ENCODE data around the gene LDHAL6A. TPM values are rescaled to one million over a fixed set of nuclear protein-coding genes. Genes with fewer than 3 reads are reported as not detected.

LDHAL6A gene
- total RNA-seq, 4 donors from 2014 or later: not detected

DNA sequence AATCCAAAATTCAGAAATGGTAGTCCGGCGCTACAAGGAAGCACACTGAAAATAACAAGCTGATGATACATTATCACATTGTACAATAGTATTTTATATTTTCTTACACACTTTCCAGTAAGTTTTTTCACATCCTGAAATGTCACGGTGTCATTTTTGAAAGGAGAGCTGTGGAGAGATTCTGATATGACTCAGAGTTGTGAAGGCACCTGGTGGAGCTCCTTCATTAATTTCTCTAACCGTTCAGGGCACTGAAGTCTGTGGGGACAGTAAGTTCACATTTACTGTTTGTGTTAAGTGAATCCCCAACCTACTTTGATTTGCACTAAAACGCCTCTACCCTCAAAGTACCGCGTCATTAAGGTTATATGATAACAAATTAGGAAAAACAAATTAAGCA lies 13.3 kb downstream of the LDHAL6A start:
- H3K4me3 ChIP-seq: no peak overlapping the region
- TF ChIP-seq, protein P1, sequence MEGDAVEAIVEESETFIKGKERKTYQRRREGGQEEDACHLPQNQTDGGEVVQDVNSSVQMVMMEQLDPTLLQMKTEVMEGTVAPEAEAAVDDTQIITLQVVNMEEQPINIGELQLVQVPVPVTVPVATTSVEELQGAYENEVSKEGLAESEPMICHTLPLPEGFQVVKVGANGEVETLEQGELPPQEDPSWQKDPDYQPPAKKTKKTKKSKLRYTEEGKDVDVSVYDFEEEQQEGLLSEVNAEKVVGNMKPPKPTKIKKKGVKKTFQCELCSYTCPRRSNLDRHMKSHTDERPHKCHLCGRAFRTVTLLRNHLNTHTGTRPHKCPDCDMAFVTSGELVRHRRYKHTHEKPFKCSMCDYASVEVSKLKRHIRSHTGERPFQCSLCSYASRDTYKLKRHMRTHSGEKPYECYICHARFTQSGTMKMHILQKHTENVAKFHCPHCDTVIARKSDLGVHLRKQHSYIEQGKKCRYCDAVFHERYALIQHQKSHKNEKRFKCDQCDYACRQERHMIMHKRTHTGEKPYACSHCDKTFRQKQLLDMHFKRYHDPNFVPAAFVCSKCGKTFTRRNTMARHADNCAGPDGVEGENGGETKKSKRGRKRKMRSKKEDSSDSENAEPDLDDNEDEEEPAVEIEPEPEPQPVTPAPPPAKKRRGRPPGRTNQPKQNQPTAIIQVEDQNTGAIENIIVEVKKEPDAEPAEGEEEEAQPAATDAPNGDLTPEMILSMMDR (IDR thresholded peaks at IDR 0.05): no peak
- no peak for TF ChIP-seq POLR2A (IDR thresholded peaks at IDR 0.05)
- peaks cover 0 to 7% (median 0%) of the 10 kb centered on the region in 3 donors for H3K36me3 ChIP-seq
- H3K27ac ChIP-seq: no peak overlapping the region
- no peaks in the 10 kb centered on the region for H3K27me3 ChIP-seq
- H3K9me3 ChIP-seq: no peaks in the 10 kb centered on the region
- no peak for DNase-seq
- no peaks in the 10 kb centered on the region for H3K4me1 ChIP-seq

DNA sequence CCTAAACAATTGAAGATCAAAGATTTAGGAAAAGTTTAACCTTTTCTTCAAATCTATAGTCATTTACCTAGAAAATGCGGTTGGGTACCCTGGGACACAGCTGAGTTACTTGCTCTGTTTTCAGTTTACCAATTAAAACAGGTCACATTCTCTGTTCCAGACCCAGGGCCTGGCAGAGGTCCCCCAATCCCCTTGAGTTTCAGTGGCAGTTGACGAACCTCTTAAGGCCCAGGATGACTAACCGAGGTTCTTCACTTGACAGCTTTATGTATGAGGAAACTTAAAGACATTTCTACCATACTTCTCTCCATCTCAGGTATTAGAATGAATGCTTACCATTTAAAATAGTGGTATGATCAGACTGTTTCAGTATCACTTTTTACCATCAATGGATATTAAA lies 16.3 kb downstream of the LDHAL6A start:
- H3K36me3 ChIP-seq: peaks cover 0 to 32% (median 0%) of the 10 kb centered on the region in 3 donors
- TF ChIP-seq, protein P1 (IDR thresholded peaks at IDR 0.05): no peak
- no peak for TF ChIP-seq POLR2A (IDR thresholded peaks at IDR 0.05)
- no peaks in the 10 kb centered on the region for H3K4me1 ChIP-seq
- no peak overlapping the region for H3K4me3 ChIP-seq
- H3K27me3 ChIP-seq: no peaks in the 10 kb centered on the region
- no peak for DNase-seq
- H3K27ac ChIP-seq: no peak overlapping the region
- H3K9me3 ChIP-seq: no peaks in the 10 kb centered on the region

DNA sequence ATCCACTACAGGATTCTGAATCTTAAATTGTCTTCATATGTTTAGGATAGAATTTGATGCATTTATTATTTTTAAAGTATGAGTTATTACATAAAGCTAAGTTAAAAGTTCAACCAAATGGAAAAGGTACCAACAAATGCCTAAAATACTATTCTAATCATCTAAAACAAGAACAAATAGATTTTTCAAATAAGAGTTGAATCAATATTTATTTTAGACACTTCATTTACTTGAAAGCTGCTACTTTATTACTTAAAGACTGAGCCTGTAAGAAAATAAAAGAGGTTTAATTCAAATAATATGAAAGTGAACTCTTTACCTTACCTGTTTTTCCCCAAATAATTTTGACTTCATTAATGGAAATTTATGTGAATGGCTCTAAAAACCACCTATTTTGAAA lies 16.9 kb downstream of the LDHAL6A start:
- DNase-seq: no peak
- Histone ChIP-seq H3K4me3 (no peak overlapping the region), H3K27ac (no peak overlapping the region), H3K36me3 (peaks cover 0 to 38% (median 0%) of the 10 kb centered on the region in 3 donors), H3K4me1 (no peaks in the 10 kb centered on the region), H3K27me3 (no peaks in the 10 kb centered on the region), H3K9me3 (no peaks in the 10 kb centered on the region)
- TF ChIP-seq, protein P1 (IDR thresholded peaks at IDR 0.05): no peak
- TF ChIP-seq POLR2A (IDR thresholded peaks at IDR 0.05): no peak

DNA sequence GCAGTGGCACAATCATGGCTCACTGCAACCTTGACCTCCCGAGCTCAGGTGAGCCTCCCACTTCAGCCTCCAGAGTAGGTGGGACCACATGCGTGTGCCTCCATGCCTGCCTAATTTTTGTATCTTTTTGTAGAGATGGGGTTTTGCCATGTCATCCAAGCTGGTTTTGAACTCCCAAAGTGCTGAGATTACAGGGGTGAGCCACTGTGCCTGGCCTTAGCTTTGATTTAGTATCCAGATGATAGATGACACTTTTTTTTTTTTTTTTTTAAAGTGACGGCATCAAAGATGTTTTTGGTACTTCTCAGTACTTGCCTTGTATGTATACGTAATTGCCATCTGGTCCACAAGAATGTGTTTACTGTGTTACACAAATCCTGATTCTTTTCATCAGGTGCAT lies 23.4 kb downstream of the LDHAL6A start:
- Histone ChIP-seq H3K4me3 (no peak overlapping the region), H3K4me1 (no peaks in the 10 kb centered on the region), H3K9me3 (no peaks in the 10 kb centered on the region), H3K27ac (no peak overlapping the region), H3K36me3 (peaks cover 0 to 95% (median 5%) of the 10 kb centered on the region in 3 donors), H3K27me3 (no peaks in the 10 kb centered on the region)
- TF ChIP-seq, protein P1 (IDR thresholded peaks at IDR 0.05): no peak
- no peak for TF ChIP-seq POLR2A (IDR thresholded peaks at IDR 0.05)
- DNase-seq: no peak

DNA sequence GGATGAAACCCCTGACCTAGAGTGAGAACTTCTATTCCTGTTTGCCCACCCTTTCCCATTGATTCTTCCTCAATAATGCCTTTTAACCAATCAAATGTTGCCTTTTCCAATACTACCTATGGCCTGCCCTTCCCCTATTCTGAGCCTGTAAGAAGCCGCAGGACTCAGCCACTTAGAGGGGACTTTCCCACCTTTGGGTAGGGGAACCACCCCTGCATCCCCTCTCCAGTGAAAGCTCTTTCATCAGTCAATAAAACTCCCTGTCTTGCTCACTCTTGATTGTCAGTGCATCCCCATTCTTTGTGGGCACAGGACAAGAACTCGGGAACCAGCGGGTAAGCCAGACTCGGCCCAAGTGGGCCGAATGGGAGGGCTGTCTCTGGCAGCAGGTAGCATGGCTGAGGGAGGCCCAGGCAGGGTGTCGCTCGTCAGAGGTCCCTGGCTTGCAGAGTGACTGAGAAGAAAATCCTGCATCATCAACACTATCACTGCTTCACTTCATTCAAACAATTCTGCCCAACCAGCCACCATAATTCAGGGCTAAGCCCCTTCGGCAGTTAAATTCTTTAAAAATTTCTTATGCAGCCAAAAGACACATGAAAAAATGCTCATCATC lies 30.4 kb downstream of the LDHAL6A start:
- peaks cover 0 to 5% (median 0%) of the 10 kb centered on the region in 4 donors for H3K4me1 ChIP-seq
- DNase-seq: no peak
- H3K4me3 ChIP-seq: no peak overlapping the region
- TF ChIP-seq, protein P1 (IDR thresholded peaks at IDR 0.05): no peak
- H3K27ac ChIP-seq: no peak overlapping the region
- H3K27me3 ChIP-seq: no peaks in the 10 kb centered on the region
- H3K36me3 ChIP-seq: peaks cover 0 to 65% (median 0%) of the 10 kb centered on the region in 3 donors
- H3K9me3 ChIP-seq: no peaks in the 10 kb centered on the region
